ENCODE results near the gene FAM168B. TPM values are rescaled to one million over a fixed set of nuclear protein-coding genes. Genes with fewer than 3 reads are reported as not detected.

Gene FAM168B
- total and polyA plus RNA-seq, 3 donors from 2014 or later, result 76.3 to 165 (median 120) TPM

- whole genome bisulfite sequencing, 2 donors, result 61 to 100% methylated on average over 1 to 23 of the region's 23 CpGs
- Histone ChIP-seq H3K4me3 (peak overlapping the region; percentile 8 to 29), H3K9me3 (no peaks in the 10 kb centered on the region), H3K36me3 (ENCODE audit: low read depth, missing control alignments) (no peaks in the 10 kb centered on the region), H3K4me1 (peaks cover 9% of the 10 kb centered on the region), H3K27ac (no peak overlapping the region), H3K27me3 (no peaks in the 10 kb centered on the region)
- TF ChIP-seq CTCF (IDR thresholded peaks at IDR 0.05) (no peak), POLR2A (IDR thresholded peaks at IDR 0.05) (no peak)
- DNase-seq, result no peak
- intact Hi-C loops (cut with DNase I; ENCODE audit: low total_unique reads), result no loop called here
Measured at GRCh38 chr2:131039535-131039907, 53.7 kb downstream of the FAM168B start.

- 88 to 91% methylated on average over 4 to 7 of the region's 9 CpGs for WGBS, 2 donors
- H3K4me3 ChIP-seq, result no peak overlapping the region
- H3K27ac ChIP-seq, result no peak overlapping the region
- no peaks in the 10 kb centered on the region for H3K27me3 ChIP-seq
- H3K4me1 ChIP-seq, result peaks cover 13% of the 10 kb centered on the region
- intact Hi-C loops (cut with DNase I; ENCODE audit: low total_unique reads), result no loop called here
- TF ChIP-seq POLR2A (IDR thresholded peaks at IDR 0.05), result no peak
- TF ChIP-seq CTCF (IDR thresholded peaks at IDR 0.05), result no peak
- no peak for DNase-seq
- no peaks in the 10 kb centered on the region for H3K36me3 ChIP-seq (ENCODE audit: low read depth, missing control alignments)
- H3K9me3 ChIP-seq, result no peaks in the 10 kb centered on the region
Measured at GRCh38 chr2:131039101-131039440, 54.2 kb downstream of the FAM168B start.

GRCh38 chr2:131038258-131039100 is 54.8 kb downstream of the FAM168B start:
- Histone ChIP-seq H3K27me3 (no peaks in the 10 kb centered on the region), H3K4me3 (no peak overlapping the region), H3K4me1 (peaks cover 15% of the 10 kb centered on the region), H3K9me3 (no peaks in the 10 kb centered on the region), H3K36me3 (ENCODE audit: low read depth, missing control alignments) (no peaks in the 10 kb centered on the region), H3K27ac (no peak overlapping the region)
- TF ChIP-seq CTCF (IDR thresholded peaks at IDR 0.05), result no peak
- no peak for TF ChIP-seq POLR2A (IDR thresholded peaks at IDR 0.05)
- WGBS, 2 donors, result 92 to 93% methylated on average over 10 to 17 of the region's 17 CpGs
- intact Hi-C loops (cut with DNase I; ENCODE audit: low total_unique reads), result no loop called here
- no peak for DNase-seq

- Histone ChIP-seq H3K27me3 (no peaks in the 10 kb centered on the region), H3K4me3 (no peak overlapping the region), H3K9me3 (no peaks in the 10 kb centered on the region), H3K36me3 (ENCODE audit: low read depth, missing control alignments) (no peaks in the 10 kb centered on the region), H3K4me1 (peaks cover 15% of the 10 kb centered on the region), H3K27ac (no peak overlapping the region)
- WGBS, 2 donors, result 67 to 79% methylated on average over 4 to 6 of the region's 6 CpGs
- intact Hi-C loops (cut with DNase I; ENCODE audit: low total_unique reads), result no loop called here
- TF ChIP-seq CTCF (IDR thresholded peaks at IDR 0.05), result no peak
- TF ChIP-seq POLR2A (IDR thresholded peaks at IDR 0.05), result no peak
- DNase-seq, result no peak
Measured at GRCh38 chr2:131037398-131038257, 55.6 kb downstream of the FAM168B start.

All from testis (tissue), 3 donors.